GM12872 (cell line): ENCODE measurements around the gene CRYAB.

ENCODE experiments used
- TF ChIP-seq, protein P1 (sequence below): IDR thresholded peaks from 3 replicates; pipeline ENCODE4 v1.5.1; 2011; ENCODE audit warnings: low read depth, mild to moderate bottlenecking, low read length, moderate library complexity; ENCODE audit not compliant: insufficient read depth

CRYAB gene

DNA sequence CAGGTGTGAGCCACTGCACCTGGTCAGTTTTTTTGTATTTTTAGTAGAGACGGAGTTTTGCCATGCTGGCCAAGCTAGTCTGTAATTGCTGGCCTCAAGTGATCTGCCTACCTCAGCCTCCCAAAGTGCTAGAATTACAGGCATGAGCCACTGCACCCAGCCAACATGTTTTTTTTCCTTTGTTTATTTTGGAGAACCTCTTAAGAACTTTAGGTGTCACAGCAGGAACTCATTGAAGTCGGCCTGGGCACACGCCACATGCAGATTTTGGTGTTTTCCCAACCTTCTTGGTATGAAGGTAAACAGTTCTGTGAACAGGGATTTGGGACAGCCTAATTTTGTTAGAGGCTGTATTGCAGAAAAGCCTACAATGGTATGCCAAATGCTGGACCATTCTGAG lies 34.9 kb upstream of the CRYAB start:
- TF ChIP-seq, protein P1, sequence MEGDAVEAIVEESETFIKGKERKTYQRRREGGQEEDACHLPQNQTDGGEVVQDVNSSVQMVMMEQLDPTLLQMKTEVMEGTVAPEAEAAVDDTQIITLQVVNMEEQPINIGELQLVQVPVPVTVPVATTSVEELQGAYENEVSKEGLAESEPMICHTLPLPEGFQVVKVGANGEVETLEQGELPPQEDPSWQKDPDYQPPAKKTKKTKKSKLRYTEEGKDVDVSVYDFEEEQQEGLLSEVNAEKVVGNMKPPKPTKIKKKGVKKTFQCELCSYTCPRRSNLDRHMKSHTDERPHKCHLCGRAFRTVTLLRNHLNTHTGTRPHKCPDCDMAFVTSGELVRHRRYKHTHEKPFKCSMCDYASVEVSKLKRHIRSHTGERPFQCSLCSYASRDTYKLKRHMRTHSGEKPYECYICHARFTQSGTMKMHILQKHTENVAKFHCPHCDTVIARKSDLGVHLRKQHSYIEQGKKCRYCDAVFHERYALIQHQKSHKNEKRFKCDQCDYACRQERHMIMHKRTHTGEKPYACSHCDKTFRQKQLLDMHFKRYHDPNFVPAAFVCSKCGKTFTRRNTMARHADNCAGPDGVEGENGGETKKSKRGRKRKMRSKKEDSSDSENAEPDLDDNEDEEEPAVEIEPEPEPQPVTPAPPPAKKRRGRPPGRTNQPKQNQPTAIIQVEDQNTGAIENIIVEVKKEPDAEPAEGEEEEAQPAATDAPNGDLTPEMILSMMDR, result no peak

DNA sequence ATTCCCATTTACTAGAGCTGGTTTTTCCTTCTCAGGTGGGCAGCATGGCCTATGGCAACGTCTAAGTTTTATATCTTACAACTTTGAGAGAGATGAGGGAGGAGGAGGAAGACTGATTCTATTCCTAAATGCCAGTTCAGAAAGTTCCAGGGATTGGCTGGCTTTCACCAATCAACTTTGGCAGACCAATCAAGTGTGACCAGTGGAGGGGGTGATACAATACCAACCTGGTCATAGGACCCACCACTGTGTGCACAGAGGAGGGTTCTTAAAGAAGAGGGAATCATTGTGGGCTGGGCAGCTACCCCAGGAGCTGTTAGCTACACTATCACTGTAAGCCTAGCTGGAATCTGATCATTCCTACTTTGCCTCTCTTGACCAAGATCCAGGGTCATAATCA lies 33.6 kb upstream of the CRYAB start:
- TF ChIP-seq, protein P1, result no peak

DNA sequence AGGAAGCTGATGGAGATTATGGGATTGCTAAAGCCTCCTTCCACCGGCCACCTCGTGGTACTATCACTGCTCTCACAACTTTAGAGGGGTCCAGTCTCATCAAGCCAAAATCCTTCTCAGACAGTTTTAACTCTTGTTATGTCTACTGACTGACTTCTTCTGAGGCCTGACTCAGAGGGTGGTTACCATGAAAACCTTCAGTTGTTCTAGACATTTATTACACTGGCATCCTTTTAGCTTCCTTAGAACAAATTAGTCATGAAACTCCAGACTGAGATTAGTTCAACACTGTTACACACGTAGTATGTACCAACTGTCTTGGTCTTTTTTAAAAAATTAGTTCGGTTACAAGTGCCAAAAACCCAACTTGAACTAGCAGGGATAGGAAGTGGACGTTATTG lies 33.1 kb upstream of the CRYAB start:
- TF ChIP-seq, protein P1, result no peak

DNA sequence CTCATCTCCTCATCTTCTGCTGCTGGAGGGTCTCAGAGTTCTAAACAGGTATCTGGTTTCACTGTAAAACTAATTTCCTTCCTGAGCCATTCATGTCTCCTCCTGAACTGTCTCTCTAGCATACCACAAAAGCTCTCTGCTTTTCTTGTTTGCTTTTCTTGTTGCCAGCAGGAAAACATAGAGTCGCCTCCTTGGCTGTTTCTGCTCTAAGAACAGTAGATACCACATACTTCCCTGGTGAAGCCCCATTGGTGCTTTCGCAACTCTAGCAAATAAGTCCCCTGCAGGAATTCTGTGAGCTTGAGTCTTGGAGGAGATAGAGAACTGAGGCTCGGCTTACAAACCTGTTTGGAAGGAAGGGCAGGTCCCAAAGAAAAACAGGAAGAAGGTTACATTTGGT lies 32.6 kb upstream of the CRYAB start:
- TF ChIP-seq, protein P1, result no peak

DNA sequence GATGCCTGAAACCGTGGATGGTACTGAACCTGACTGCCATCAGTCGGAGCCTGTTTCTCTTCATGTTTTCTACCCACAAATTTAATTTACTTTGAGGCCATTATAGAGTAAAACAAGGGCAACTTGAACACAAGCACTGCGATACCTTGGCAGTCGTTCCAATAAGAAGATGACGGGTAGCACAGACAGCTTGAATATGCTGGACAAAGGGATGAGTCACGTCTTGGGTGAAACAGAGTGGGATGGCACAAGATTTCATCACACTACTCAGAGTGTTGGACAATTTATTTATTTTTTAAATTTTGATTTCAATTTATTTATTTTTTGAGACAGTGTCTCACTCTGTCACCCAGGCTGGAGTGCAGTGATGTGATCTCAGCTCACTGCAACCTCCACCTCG lies 31.3 kb upstream of the CRYAB start:
- TF ChIP-seq, protein P1, result no peak

DNA sequence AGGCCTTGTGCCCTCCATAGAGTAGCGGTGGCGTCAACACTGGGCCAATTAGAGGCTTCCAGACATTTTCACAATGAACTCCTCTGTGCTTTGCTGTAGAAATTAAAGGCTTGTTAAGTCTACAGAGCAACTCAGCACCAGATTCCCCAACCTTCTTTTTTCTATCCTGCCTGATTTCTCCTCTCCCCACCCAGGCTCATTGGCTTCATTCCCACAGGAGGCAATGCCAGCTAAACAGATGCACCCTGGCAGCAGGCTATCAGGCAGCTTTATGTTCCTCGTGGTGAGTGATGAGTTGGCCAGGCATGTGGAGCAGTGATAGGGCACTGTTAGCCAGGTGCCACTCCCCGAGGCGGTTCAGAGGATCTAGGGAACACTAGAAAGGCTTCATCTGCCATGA lies 30.4 kb upstream of the CRYAB start:
- TF ChIP-seq, protein P1, result no peak

DNA sequence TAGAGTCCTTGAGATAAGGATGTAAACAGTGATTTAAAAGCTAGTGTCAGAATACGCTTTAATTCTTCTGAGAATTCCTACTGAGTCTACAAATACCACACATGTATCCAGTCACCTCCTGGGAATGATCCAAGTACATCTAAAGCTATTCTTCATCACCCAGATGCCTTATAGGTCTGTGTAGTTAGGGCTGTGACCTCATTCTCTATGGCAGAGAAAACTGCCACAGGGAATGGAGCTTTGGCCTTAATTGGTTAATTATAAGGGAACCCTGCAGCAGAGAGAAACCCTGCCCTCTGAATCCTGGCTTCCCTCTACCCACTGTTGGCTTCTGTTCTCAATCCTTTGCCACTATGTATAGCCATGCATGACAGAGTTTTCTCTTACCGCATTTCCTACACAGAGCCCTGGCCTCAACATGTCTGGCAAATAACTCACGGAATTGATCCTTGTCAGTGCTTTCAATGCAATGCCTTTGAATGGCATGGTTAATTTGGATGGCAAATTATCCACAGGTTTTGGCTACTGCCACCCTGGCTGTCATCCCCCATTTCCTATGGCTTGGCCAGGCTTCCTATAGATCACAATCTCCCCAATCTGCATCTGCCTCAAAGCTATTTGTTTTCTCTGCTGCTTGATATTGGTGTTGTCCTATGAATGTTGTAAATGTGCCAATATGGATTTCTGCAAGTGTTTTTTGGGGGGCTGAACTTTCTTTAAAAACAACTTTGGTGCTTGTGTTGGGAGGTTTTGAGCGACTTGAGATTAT lies 28.4 kb upstream of the CRYAB start:
- TF ChIP-seq, protein P1, result no peak
